Thoracic aorta (tissue), 2 donors: ENCODE results near the gene SETBP1. TPM values are rescaled to one million over a fixed set of nuclear protein-coding genes. Genes with fewer than 3 reads are reported as not detected.

Experiments
- ATAC-seq: fragments of 150-250 bp; one replicate; pipeline ENCODE4 v1.8.0; 2017; ENCODE audit warnings: low read depth; ENCODE audit not compliant: insufficient number of reproducible peaks, low FRiP score
- DNase-seq: peaks from one replicate; pipeline ENCODE4 v3.0.0-alpha.2; 2020; ENCODE audit warnings: low spot score
- H3K27ac ChIP-seq, 2 donors: fragments of 200-600 bp; sonication (generic); 1 replicate in 1 of 2; 2 replicates in 1 of 2; pipeline ENCODE4 v1.5.1; 2016; ENCODE audit warnings: mild to moderate bottlenecking in 2 of 2, moderate library complexity in 2 of 2
- H3K27me3 ChIP-seq: fragments of 200-600 bp; sonication (generic); replicated peaks from 2 replicates; pipeline ENCODE4 v1.6.0; 2016; ENCODE audit warnings: mild to moderate bottlenecking; ENCODE audit not compliant: insufficient read depth
- H3K36me3 ChIP-seq: fragments of 200-600 bp; sonication (generic); one replicate; pipeline ENCODE4 v1.5.1; 2016
- H3K4me1 ChIP-seq, 2 donors: fragments of 200-600 bp; sonication (generic); 1 replicate in 1 of 2; 2 replicates in 1 of 2; pipeline versions ENCODE4 v1.5.1 to v1.6.0; 2016; ENCODE audit warnings: low read depth in 2 of 2, mild to moderate bottlenecking in 1 of 2; ENCODE audit not compliant: control insufficient read depth in 1 of 2
- H3K4me3 ChIP-seq: fragments of 200-600 bp; sonication (generic); 2 replicates; pipeline ENCODE4 v1.5.1; 2016; ENCODE audit warnings: mild to moderate bottlenecking
- H3K9me3 ChIP-seq: fragments of 200-600 bp; sonication (generic); 2 replicates; pipeline ENCODE4 v1.5.1; 2016
- total RNA-seq, 2 donors: library from RNA; depleted of rRNA; stranded (reverse); fragments of >200 nt; gene quantifications; one replicate each; pipeline versions ENCODE4 v1.1.0 to v1.2.3, GENCODE V29; 2016
- TF ChIP-seq, protein P1 (sequence below): fragments of 200-600 bp; sonication (generic); IDR thresholded peaks from one replicate; pipeline ENCODE4 v1.5.1; 2019; ENCODE audit warnings: antibody characterized with exemption

Gene SETBP1
- total RNA-seq, 2 donors from 2014 or later = 39.3 to 50.2 TPM

DNA sequence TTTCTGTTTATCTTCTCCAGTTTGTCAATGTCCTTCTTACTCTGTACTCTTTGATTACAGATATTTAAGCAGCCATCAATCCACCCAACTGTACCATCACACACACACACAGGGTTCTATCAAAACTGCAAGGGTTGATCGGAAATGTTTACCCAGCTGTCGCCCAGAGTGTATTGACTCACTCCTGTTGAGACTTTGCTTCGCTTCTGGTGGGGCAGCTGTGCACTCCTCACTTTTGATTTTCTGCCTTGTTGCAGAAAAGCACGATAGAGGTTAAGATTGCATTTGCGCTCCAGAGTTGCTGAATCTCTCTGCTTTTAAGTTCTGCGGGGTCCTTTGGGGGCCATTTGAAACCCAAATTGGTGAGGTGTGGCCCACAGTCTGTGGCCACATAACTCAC lies 216.2 kb downstream of the SETBP1 start:
- DNase-seq = no peak
- no peaks in the 10 kb centered on the region for H3K27me3 ChIP-seq
- no peaks in the 10 kb centered on the region for H3K9me3 ChIP-seq
- TF ChIP-seq, protein P1, sequence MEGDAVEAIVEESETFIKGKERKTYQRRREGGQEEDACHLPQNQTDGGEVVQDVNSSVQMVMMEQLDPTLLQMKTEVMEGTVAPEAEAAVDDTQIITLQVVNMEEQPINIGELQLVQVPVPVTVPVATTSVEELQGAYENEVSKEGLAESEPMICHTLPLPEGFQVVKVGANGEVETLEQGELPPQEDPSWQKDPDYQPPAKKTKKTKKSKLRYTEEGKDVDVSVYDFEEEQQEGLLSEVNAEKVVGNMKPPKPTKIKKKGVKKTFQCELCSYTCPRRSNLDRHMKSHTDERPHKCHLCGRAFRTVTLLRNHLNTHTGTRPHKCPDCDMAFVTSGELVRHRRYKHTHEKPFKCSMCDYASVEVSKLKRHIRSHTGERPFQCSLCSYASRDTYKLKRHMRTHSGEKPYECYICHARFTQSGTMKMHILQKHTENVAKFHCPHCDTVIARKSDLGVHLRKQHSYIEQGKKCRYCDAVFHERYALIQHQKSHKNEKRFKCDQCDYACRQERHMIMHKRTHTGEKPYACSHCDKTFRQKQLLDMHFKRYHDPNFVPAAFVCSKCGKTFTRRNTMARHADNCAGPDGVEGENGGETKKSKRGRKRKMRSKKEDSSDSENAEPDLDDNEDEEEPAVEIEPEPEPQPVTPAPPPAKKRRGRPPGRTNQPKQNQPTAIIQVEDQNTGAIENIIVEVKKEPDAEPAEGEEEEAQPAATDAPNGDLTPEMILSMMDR = no peak
- no peak overlapping the region for H3K4me3 ChIP-seq
- H3K4me1 ChIP-seq = peaks cover 10 to 19% of the 10 kb centered on the region in 2 donors
- no peak overlapping the region for H3K27ac ChIP-seq
- H3K36me3 ChIP-seq = no peaks in the 10 kb centered on the region
- ATAC-seq = no peak

DNA sequence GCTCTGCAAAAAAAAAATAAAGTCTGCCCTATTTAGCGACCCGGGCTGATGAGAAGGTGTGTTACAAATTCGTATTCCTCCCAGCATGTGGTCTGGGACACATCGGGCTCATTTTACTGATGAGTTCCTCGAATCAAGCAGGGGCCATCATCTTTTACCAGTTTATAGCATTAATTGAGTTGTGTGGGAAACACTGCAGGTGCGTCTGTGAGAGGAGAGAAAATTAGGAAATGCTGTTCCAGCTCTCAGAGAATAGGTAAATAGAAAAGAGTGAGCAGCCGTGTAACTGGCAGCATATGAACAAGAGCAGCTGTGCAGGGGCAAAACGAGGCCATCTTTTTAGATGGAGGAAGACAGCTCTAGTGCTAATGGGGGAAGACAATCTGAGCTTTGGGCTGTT lies 216.7 kb downstream of the SETBP1 start:
- TF ChIP-seq, protein P1 = no peak
- Histone ChIP-seq H3K4me3 (no peak overlapping the region), H3K36me3 (no peaks in the 10 kb centered on the region), H3K27ac (no peak overlapping the region), H3K9me3 (no peaks in the 10 kb centered on the region), H3K27me3 (no peaks in the 10 kb centered on the region), H3K4me1 (peaks cover 10 to 19% of the 10 kb centered on the region in 2 donors)
- no peak for DNase-seq
- no peak for ATAC-seq

DNA sequence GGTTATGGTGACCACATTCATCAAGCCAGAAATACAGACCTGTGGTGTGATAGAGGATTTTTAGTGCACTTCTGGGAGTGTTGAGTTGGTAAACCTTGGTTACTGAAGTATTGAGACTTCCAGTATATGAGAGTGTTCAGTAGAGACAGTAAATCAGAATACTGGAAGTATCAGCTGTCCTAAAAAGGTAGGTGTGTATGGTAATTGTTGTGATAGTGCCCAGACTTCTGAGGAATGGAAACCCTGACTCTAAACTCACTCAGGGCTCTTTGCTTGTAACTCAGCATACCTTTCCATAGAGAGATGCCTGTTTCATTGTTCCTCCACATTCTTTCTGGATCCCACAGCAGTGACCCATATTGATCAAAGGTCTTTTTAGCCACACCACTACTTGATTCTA lies 217.1 kb downstream of the SETBP1 start:
- ATAC-seq = no peak
- Histone ChIP-seq H3K9me3 (no peaks in the 10 kb centered on the region), H3K4me3 (no peak overlapping the region), H3K4me1 (peaks cover 10 to 19% of the 10 kb centered on the region in 2 donors), H3K36me3 (no peaks in the 10 kb centered on the region), H3K27ac (no peak overlapping the region), H3K27me3 (no peaks in the 10 kb centered on the region)
- no peak for DNase-seq
- TF ChIP-seq, protein P1 = no peak

DNA sequence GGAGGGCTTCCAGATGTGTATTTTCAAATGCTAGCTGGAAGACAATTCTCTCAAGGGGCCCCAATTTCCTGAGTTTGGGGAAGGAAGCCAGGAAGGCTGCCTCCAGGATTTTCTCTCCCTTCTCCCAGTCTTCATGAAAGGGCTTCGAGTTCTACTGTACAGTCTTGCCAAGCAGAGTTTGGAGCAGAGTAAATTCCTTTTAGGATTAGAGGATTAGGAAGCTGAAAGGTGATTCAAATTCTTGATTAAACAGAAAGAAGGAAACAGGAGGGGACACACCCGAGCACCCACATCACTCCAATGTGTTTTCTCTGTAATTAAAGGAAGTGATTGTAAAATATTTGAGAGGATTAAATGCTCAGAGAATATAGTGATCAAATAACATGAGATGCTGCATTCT lies 217.8 kb downstream of the SETBP1 start:
- Histone ChIP-seq H3K36me3 (no peaks in the 10 kb centered on the region), H3K4me3 (no peak overlapping the region), H3K27me3 (no peaks in the 10 kb centered on the region), H3K9me3 (no peaks in the 10 kb centered on the region), H3K4me1 (peaks cover 10 to 17% of the 10 kb centered on the region in 2 donors), H3K27ac (no peak overlapping the region)
- DNase-seq = no peak
- TF ChIP-seq, protein P1 = no peak
- no peak for ATAC-seq

DNA sequence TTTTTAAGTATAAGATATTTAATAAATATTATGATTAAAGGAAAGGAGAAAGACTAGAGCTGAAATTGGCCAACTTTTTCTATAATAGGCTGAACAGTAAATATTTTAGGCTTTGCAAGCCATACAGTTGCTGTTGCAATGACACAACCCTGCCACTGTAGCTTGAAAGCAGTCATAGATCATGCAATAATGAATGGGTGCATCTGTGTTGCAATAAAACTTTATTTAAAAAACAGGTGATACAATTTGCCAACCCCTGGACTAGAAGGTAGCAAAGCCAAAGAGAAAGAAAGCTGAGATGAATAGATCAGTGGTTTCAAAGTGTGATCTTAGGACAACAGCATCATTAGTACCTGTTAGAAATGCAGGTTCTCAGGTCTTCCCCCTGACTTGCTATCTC lies 219.1 kb downstream of the SETBP1 start:
- ATAC-seq (no peak), DNase-seq (no peak)
- H3K27me3 ChIP-seq = no peaks in the 10 kb centered on the region
- H3K27ac ChIP-seq = no peak overlapping the region
- TF ChIP-seq, protein P1 = no peak
- no peaks in the 10 kb centered on the region for H3K36me3 ChIP-seq
- peaks cover 4% of the 10 kb centered on the region in 2 donors for H3K4me1 ChIP-seq
- no peaks in the 10 kb centered on the region for H3K9me3 ChIP-seq
- no peak overlapping the region for H3K4me3 ChIP-seq
